Sigmoid colon (tissue), 4 donors: Measurements from ENCODE around the gene NDUFB4.

Experiments used
- CTCF ChIP-seq, 4 experiments: fragments of 450-650 bp in 3 of 4; fragments of 200-600 bp in 1 of 4; IDR thresholded peaks; one replicate each; pipeline ENCODE4 v1.5.1; 2016 to 2019; ENCODE audit warnings: antibody characterized with exemption in 4 of 4, mild to moderate bottlenecking in 3 of 4, moderate library complexity in 2 of 4
- POLR2AphosphoS5 ChIP-seq, 4 donors: sonication (generic); formaldehyde crosslinking; IDR thresholded peaks; one replicate each; pipeline ENCODE4 v1.6.1; 2017; ENCODE audit warnings: antibody characterized with exemption in 4 of 4

- no peak for TF ChIP-seq POLR2AphosphoS5 (IDR thresholded peaks at IDR 0.05)
- TF ChIP-seq CTCF (IDR thresholded peaks at IDR 0.05) = no peak
Observed at GRCh38 chr3:120648290-120648689, 52.2 kb downstream of the NDUFB4 start.
